ENCODE results near the gene EYS.

Gene EYS

GRCh38 chr6:64299176-64299575 lies 1407.8 kb downstream of the EYS start:
- no CpG with 5 or more reads among the region's 7 CpGs for WGBS (ENCODE audit: insufficient coverage, insufficient read length)
- Histone ChIP-seq H3K27me3 (ENCODE audit: control insufficient read depth, insufficient read depth, low read length) (no peaks in the 10 kb centered on the region), H3K4me1 (ENCODE audit: control insufficient read depth, insufficient read depth, low read length) (no peaks in the 10 kb centered on the region), H3K36me3 (ENCODE audit: control insufficient read depth, insufficient read depth, low read length) (no peaks in the 10 kb centered on the region), H3K27ac (ENCODE audit: low read length) (no peak overlapping the region), H3K4me3 (ENCODE audit: low read length) (no peak overlapping the region), H3K9me3 (ENCODE audit: control insufficient read depth, insufficient read depth, low read length) (no peaks in the 10 kb centered on the region; the same call in 1 of the 2 replicates)
- no peak for DNase-seq (ENCODE audit: low read depth, low spot score)

GRCh38 chr6:64294034-64294433 lies 1413.0 kb downstream of the EYS start:
- H3K27me3 ChIP-seq (ENCODE audit: control insufficient read depth, insufficient read depth, low read length), result no peaks in the 10 kb centered on the region
- H3K4me1 ChIP-seq (ENCODE audit: control insufficient read depth, insufficient read depth, low read length), result no peaks in the 10 kb centered on the region
- H3K9me3 ChIP-seq (ENCODE audit: control insufficient read depth, insufficient read depth, low read length), result no peaks in the 10 kb centered on the region; the same call in 1 of the 2 replicates
- no peak overlapping the region for H3K27ac ChIP-seq (ENCODE audit: low read length)
- no peak for DNase-seq (ENCODE audit: low read depth, low spot score)
- H3K36me3 ChIP-seq (ENCODE audit: control insufficient read depth, insufficient read depth, low read length), result no peaks in the 10 kb centered on the region
- H3K4me3 ChIP-seq (ENCODE audit: low read length), result no peak overlapping the region

GRCh38 chr6:64293298-64293697 lies 1413.7 kb downstream of the EYS start:
- Histone ChIP-seq H3K27me3 (ENCODE audit: control insufficient read depth, insufficient read depth, low read length) (no peaks in the 10 kb centered on the region), H3K27ac (ENCODE audit: low read length) (no peak overlapping the region), H3K36me3 (ENCODE audit: control insufficient read depth, insufficient read depth, low read length) (no peaks in the 10 kb centered on the region), H3K4me1 (ENCODE audit: control insufficient read depth, insufficient read depth, low read length) (no peaks in the 10 kb centered on the region), H3K4me3 (ENCODE audit: low read length) (no peak overlapping the region), H3K9me3 (ENCODE audit: control insufficient read depth, insufficient read depth, low read length) (no peaks in the 10 kb centered on the region; the same call in 1 of the 2 replicates)
- DNase-seq (ENCODE audit: low read depth, low spot score), result no peak

GRCh38 chr6:64290867-64291266 lies 1416.2 kb downstream of the EYS start:
- WGBS (ENCODE audit: insufficient coverage, insufficient read length), result no CpG with 5 or more reads among the region's 3 CpGs
- Histone ChIP-seq H3K36me3 (ENCODE audit: control insufficient read depth, insufficient read depth, low read length) (no peaks in the 10 kb centered on the region), H3K4me3 (ENCODE audit: low read length) (no peak overlapping the region), H3K9me3 (ENCODE audit: control insufficient read depth, insufficient read depth, low read length) (no peaks in the 10 kb centered on the region), H3K4me1 (ENCODE audit: control insufficient read depth, insufficient read depth, low read length) (no peaks in the 10 kb centered on the region), H3K27me3 (ENCODE audit: control insufficient read depth, insufficient read depth, low read length) (no peaks in the 10 kb centered on the region), H3K27ac (ENCODE audit: low read length) (no peak overlapping the region)
- DNase-seq (ENCODE audit: low read depth, low spot score), result no peak

GRCh38 chr6:64289931-64290330 lies 1417.1 kb downstream of the EYS start:
- H3K4me3 ChIP-seq (ENCODE audit: low read length), result no peak overlapping the region
- H3K4me1 ChIP-seq (ENCODE audit: control insufficient read depth, insufficient read depth, low read length), result no peaks in the 10 kb centered on the region
- DNase-seq (ENCODE audit: low read depth, low spot score), result no peak
- WGBS (ENCODE audit: insufficient coverage, insufficient read length), result no CpG with 5 or more reads among the region's 1 CpG
- no peaks in the 10 kb centered on the region for H3K9me3 ChIP-seq (ENCODE audit: control insufficient read depth, insufficient read depth, low read length)
- no peaks in the 10 kb centered on the region for H3K27me3 ChIP-seq (ENCODE audit: control insufficient read depth, insufficient read depth, low read length)
- H3K36me3 ChIP-seq (ENCODE audit: control insufficient read depth, insufficient read depth, low read length), result no peaks in the 10 kb centered on the region
- H3K27ac ChIP-seq (ENCODE audit: low read length), result no peak overlapping the region

GRCh38 chr6:64288351-64288750 lies 1418.7 kb downstream of the EYS start:
- no peak for DNase-seq (ENCODE audit: low read depth, low spot score)
- Histone ChIP-seq H3K4me3 (ENCODE audit: low read length) (no peak overlapping the region), H3K27ac (ENCODE audit: low read length) (no peak overlapping the region), H3K27me3 (ENCODE audit: control insufficient read depth, insufficient read depth, low read length) (no peaks in the 10 kb centered on the region), H3K9me3 (ENCODE audit: control insufficient read depth, insufficient read depth, low read length) (no peaks in the 10 kb centered on the region), H3K36me3 (ENCODE audit: control insufficient read depth, insufficient read depth, low read length) (no peaks in the 10 kb centered on the region), H3K4me1 (ENCODE audit: control insufficient read depth, insufficient read depth, low read length) (no peaks in the 10 kb centered on the region)
- WGBS (ENCODE audit: insufficient coverage, insufficient read length), result no CpG with 5 or more reads among the region's 3 CpGs

- DNase-seq (ENCODE audit: low read depth, low spot score), result no peak
- Histone ChIP-seq H3K4me3 (ENCODE audit: low read length) (no peak overlapping the region), H3K27me3 (ENCODE audit: control insufficient read depth, insufficient read depth, low read length) (no peaks in the 10 kb centered on the region), H3K36me3 (ENCODE audit: control insufficient read depth, insufficient read depth, low read length) (no peaks in the 10 kb centered on the region), H3K9me3 (ENCODE audit: control insufficient read depth, insufficient read depth, low read length) (no peaks in the 10 kb centered on the region), H3K27ac (ENCODE audit: low read length) (no peak overlapping the region), H3K4me1 (ENCODE audit: control insufficient read depth, insufficient read depth, low read length) (no peaks in the 10 kb centered on the region)
- no CpG with 5 or more reads among the region's 1 CpG for WGBS (ENCODE audit: insufficient coverage, insufficient read length)
Observed at GRCh38 chr6:64281167-64281566, 1425.9 kb downstream of the EYS start.

- DNase-seq (ENCODE audit: low read depth, low spot score), result no peak
- Histone ChIP-seq H3K36me3 (ENCODE audit: control insufficient read depth, insufficient read depth, low read length) (no peaks in the 10 kb centered on the region), H3K4me1 (ENCODE audit: control insufficient read depth, insufficient read depth, low read length) (no peaks in the 10 kb centered on the region), H3K27ac (ENCODE audit: low read length) (no peak overlapping the region), H3K27me3 (ENCODE audit: control insufficient read depth, insufficient read depth, low read length) (no peaks in the 10 kb centered on the region), H3K9me3 (ENCODE audit: control insufficient read depth, insufficient read depth, low read length) (no peaks in the 10 kb centered on the region), H3K4me3 (ENCODE audit: low read length) (no peak overlapping the region)
- no CpG with 5 or more reads among the region's 1 CpG for WGBS (ENCODE audit: insufficient coverage, insufficient read length)
Observed at GRCh38 chr6:64280569-64280968, 1426.5 kb downstream of the EYS start.

GRCh38 chr6:64270083-64270482 lies 1436.9 kb downstream of the EYS start:
- H3K9me3 ChIP-seq (ENCODE audit: control insufficient read depth, insufficient read depth, low read length), result no peaks in the 10 kb centered on the region
- H3K27me3 ChIP-seq (ENCODE audit: control insufficient read depth, insufficient read depth, low read length), result no peaks in the 10 kb centered on the region
- H3K36me3 ChIP-seq (ENCODE audit: control insufficient read depth, insufficient read depth, low read length), result no peaks in the 10 kb centered on the region
- DNase-seq (ENCODE audit: low read depth, low spot score), result no peak
- no peak overlapping the region for H3K27ac ChIP-seq (ENCODE audit: low read length)
- no CpG with 5 or more reads among the region's 5 CpGs for WGBS (ENCODE audit: insufficient coverage, insufficient read length)
- no peaks in the 10 kb centered on the region for H3K4me1 ChIP-seq (ENCODE audit: control insufficient read depth, insufficient read depth, low read length)
- no peak overlapping the region for H3K4me3 ChIP-seq (ENCODE audit: low read length)

- no peaks in the 10 kb centered on the region for H3K36me3 ChIP-seq (ENCODE audit: control insufficient read depth, insufficient read depth, low read length)
- no peak for DNase-seq (ENCODE audit: low read depth, low spot score)
- no CpG with 5 or more reads among the region's 2 CpGs for WGBS (ENCODE audit: insufficient coverage, insufficient read length)
- no peaks in the 10 kb centered on the region for H3K4me1 ChIP-seq (ENCODE audit: control insufficient read depth, insufficient read depth, low read length)
- no peak overlapping the region for H3K4me3 ChIP-seq (ENCODE audit: low read length)
- H3K27me3 ChIP-seq (ENCODE audit: control insufficient read depth, insufficient read depth, low read length), result no peaks in the 10 kb centered on the region
- H3K9me3 ChIP-seq (ENCODE audit: control insufficient read depth, insufficient read depth, low read length), result no peaks in the 10 kb centered on the region
- H3K27ac ChIP-seq (ENCODE audit: low read length), result no peak overlapping the region
Observed at GRCh38 chr6:64266351-64266821, 1440.6 kb downstream of the EYS start.

GRCh38 chr6:64263778-64264177 lies 1443.2 kb downstream of the EYS start:
- Histone ChIP-seq H3K27ac (ENCODE audit: low read length) (no peak overlapping the region), H3K4me3 (ENCODE audit: low read length) (no peak overlapping the region), H3K4me1 (ENCODE audit: control insufficient read depth, insufficient read depth, low read length) (no peaks in the 10 kb centered on the region), H3K36me3 (ENCODE audit: control insufficient read depth, insufficient read depth, low read length) (no peaks in the 10 kb centered on the region), H3K9me3 (ENCODE audit: control insufficient read depth, insufficient read depth, low read length) (no peaks in the 10 kb centered on the region), H3K27me3 (ENCODE audit: control insufficient read depth, insufficient read depth, low read length) (no peaks in the 10 kb centered on the region)
- no CpG with 5 or more reads among the region's 1 CpG for WGBS (ENCODE audit: insufficient coverage, insufficient read length)
- DNase-seq (ENCODE audit: low read depth, low spot score), result no peak

All from iPS DF 6.9 (cell line).